NB4 (cell line): Measurements from ENCODE around the gene ENOX1.

ENCODE experiments used
- CTCF ChIP-seq: IDR thresholded peaks from one replicate; pipeline ENCODE4 v1.5.1; 2012; ENCODE audit warnings: low read depth, low read length
- MAX ChIP-seq: IDR thresholded peaks from 2 replicates; pipeline ENCODE4 v1.6.1; 2011; ENCODE audit warnings: low read depth, low read length
- POLR2A ChIP-seq: IDR thresholded peaks from 2 replicates; pipeline ENCODE4 v1.6.1; 2011; ENCODE audit warnings: mild to moderate bottlenecking; ENCODE audit not compliant: insufficient read length; ENCODE audit errors: extremely low read depth

DNA sequence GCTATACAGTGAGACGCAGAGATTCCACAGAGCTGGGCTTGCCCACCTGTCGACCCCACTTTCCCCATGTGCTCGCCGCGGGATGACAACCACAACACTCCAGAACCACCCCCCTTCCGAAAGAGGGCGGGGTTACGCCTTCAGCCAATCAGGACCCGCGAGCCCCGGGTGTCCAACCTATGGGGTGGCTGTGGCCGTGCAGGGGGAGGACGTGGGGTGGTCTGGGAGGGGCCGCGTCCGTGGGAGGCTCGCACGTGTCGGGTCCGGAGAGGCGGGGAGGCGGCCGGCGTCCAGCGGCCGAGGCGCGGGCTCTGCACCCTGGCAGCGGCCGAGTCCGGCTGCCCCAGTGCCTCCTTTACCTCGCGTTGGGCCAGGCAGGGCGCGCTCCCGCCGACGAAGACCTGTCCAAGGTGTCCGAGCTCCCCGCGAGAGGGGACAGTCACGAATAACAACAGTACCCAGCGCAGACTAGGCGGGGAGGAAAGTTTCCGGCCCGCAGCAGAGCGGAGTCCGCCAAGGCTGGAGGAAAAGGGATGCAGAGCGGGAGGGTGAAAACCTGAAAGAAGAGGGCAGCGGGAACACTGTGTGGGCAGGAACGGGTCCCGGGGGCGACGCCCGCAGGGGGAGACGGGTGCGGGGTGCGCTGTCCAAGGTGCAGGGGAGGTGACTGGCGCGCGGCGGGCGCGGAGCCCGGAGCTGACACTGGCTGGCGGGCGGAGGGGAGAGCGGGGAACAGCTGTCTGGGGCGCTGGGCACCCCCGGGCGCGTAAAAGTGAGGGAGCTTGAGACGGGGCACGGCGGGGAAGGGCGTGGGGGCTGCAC is 911 bp downstream of the ENOX1 start:
- TF ChIP-seq CTCF (no peak), POLR2A (no peak), MAX (no peak)
